Mesothelial cell of epicardium (in vitro differentiated cells): ENCODE results near the gene DARS1. TPM values are rescaled to one million over a fixed set of nuclear protein-coding genes. Genes with fewer than 3 reads are reported as not detected.

Source experiments
- DNase-seq, 2 experiments: peaks; one replicate each; pipeline ENCODE4 v3.0.0; 2021; ENCODE audit warnings: low spot score in 2 of 2; ENCODE audit not compliant: unreplicated experiment in 2 of 2
- H3K27ac Mint-ChIP-seq: 2 replicates; pipeline ENCODE4 v1.8.0; 2021; ENCODE audit warnings: mixed read lengths
- H3K27me3 Mint-ChIP-seq: 2 replicates; pipeline ENCODE4 v1.8.0; 2021; ENCODE audit warnings: low read depth, mixed read lengths
- H3K36me3 Mint-ChIP-seq: 2 replicates; pipeline ENCODE4 v1.8.0; 2021; ENCODE audit warnings: mixed read lengths
- H3K4me1 Mint-ChIP-seq: 2 replicates; pipeline ENCODE4 v1.8.0; 2021; ENCODE audit warnings: mixed read lengths
- H3K4me3 Mint-ChIP-seq: 2 replicates; pipeline ENCODE4 v1.8.0; 2021; ENCODE audit warnings: mild to moderate bottlenecking, moderate library complexity, mixed read lengths
- H3K9me3 Mint-ChIP-seq: 2 replicates; pipeline ENCODE4 v1.8.0; 2021; ENCODE audit warnings: mixed read lengths
- total RNA-seq: library from RNA; stranded (reverse); gene quantifications from 3 replicates; pipeline ENCODE4 v1.2.1, GENCODE V29; 2021
- TF ChIP-seq, protein P1 (sequence below): fragments of 200-600 bp; sonication (generic); IDR thresholded peaks from one replicate; pipeline ENCODE4 v1.5.0; 2021; ENCODE audit warnings: antibody characterized with exemption; ENCODE audit not compliant: unreplicated experiment

DARS1 gene
- total RNA-seq, 1 donor from 2014 or later, result 82.6 TPM

DNA sequence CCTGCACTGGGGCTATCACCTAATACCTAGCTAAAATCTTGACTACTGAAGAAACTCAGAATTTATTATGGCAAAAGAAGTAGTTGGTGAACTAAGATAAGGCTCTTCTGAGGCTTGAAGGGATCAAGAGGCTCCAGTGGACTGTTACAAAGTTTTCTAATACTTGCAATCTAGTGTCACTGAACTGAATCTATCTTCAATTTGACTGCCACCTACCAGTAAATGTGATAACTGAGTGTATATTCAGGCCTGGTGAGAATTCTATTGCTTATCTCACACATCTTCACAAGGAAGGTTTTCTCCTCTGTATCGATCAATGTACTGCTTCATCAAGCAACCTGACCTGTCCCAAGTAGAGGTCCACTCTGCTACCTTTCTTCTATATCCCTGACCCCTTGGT is 40.8 kb downstream of the DARS1 start:
- DNase-seq, result no peak
- H3K9me3 Mint-ChIP-seq, result peaks cover 10% of the 10 kb centered on the region
- no peaks in the 10 kb centered on the region for H3K27me3 Mint-ChIP-seq
- H3K4me1 Mint-ChIP-seq, result no peaks in the 10 kb centered on the region
- peaks cover 33% of the 10 kb centered on the region for H3K36me3 Mint-ChIP-seq
- TF ChIP-seq, protein P1, sequence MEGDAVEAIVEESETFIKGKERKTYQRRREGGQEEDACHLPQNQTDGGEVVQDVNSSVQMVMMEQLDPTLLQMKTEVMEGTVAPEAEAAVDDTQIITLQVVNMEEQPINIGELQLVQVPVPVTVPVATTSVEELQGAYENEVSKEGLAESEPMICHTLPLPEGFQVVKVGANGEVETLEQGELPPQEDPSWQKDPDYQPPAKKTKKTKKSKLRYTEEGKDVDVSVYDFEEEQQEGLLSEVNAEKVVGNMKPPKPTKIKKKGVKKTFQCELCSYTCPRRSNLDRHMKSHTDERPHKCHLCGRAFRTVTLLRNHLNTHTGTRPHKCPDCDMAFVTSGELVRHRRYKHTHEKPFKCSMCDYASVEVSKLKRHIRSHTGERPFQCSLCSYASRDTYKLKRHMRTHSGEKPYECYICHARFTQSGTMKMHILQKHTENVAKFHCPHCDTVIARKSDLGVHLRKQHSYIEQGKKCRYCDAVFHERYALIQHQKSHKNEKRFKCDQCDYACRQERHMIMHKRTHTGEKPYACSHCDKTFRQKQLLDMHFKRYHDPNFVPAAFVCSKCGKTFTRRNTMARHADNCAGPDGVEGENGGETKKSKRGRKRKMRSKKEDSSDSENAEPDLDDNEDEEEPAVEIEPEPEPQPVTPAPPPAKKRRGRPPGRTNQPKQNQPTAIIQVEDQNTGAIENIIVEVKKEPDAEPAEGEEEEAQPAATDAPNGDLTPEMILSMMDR, result no peak
- H3K27ac Mint-ChIP-seq, result no peak overlapping the region
- no peak overlapping the region for H3K4me3 Mint-ChIP-seq

DNA sequence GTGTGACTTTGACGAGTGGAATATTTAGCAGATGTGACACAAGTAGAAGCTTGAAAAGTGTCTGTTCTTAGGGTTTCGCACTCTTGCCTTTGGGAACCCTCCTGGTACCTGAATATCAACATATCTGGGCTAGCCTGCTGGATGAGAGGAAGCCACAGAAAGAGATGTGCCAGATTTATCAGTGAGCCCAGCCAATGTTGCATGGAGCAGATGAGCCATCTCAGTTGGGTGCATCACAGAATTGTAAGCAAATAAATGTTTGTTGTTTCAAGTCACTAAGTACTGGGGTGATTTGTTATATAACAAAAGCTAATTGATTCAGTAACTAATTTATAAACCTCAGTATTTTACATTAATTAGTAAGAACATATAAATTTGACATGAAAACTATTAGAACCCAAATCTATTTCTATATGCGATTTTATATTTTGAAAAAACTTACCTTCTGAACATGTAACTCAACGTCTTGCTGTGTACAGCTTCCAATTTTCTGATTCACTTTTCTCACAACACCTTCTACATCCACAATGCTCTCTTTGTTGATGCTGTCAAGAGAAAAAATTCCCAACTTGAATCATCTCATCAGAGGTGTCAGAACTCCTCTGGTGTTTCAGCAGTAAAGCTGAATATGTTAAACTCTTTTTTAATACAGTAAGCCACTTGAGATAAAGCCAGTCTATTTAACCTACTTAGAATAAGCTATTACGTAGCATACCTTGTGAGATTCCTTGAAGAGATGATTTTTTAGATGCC is 42.3 kb downstream of the DARS1 start:
- H3K27ac Mint-ChIP-seq, result no peak overlapping the region
- H3K27me3 Mint-ChIP-seq, result no peaks in the 10 kb centered on the region
- H3K36me3 Mint-ChIP-seq, result peaks cover 48% of the 10 kb centered on the region
- TF ChIP-seq, protein P1, result no peak
- no peak for DNase-seq
- H3K9me3 Mint-ChIP-seq, result peaks cover 17% of the 10 kb centered on the region
- no peaks in the 10 kb centered on the region for H3K4me1 Mint-ChIP-seq
- H3K4me3 Mint-ChIP-seq, result no peak overlapping the region

DNA sequence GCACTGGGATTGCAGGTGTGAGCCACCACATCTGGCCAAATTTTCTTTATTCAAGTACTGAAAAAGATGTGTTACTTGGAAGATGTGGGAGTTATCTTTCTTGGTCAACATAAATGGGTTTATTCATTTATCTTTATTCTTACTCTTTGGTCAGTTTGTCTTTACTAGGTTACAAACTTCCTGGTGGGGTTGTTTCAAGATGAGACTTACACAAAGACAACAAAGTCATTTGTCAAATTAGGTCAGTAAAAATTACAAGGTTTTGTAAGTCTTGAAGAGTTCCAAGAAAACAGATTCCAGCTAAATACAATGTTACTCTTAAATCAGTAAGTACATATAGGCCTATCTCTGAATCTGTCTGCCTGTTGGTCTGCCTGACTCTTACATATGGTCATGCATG is 48.9 kb downstream of the DARS1 start:
- no peaks in the 10 kb centered on the region for H3K27me3 Mint-ChIP-seq
- H3K9me3 Mint-ChIP-seq, result peaks cover 20% of the 10 kb centered on the region
- no peak for DNase-seq
- H3K27ac Mint-ChIP-seq, result no peak overlapping the region
- TF ChIP-seq, protein P1, result no peak
- H3K4me3 Mint-ChIP-seq, result no peak overlapping the region
- peaks cover 52% of the 10 kb centered on the region for H3K36me3 Mint-ChIP-seq
- no peaks in the 10 kb centered on the region for H3K4me1 Mint-ChIP-seq

DNA sequence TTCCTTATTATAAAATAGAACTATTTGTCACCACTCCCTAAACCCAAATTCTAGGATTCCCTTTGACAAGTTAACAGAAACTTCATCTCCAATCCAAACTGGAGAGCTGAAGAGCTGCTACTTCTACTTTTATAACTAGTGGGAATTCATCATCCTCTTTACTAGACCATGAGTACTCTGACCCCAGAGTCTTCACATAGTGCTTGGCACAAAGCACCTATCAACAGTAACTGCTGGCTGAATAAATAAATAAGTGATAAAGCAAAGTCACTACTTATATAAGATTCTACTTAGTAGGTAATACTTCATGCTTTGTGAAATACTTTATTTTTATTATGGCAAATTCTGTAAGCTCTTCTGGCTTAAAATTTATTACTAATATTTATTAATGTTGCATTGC is 49.5 kb downstream of the DARS1 start:
- Mint-ChIP-seq H3K4me3 (no peak overlapping the region), H3K27ac (no peak overlapping the region), H3K36me3 (peaks cover 53% of the 10 kb centered on the region), H3K27me3 (no peaks in the 10 kb centered on the region), H3K4me1 (no peaks in the 10 kb centered on the region), H3K9me3 (peaks cover 18% of the 10 kb centered on the region)
- DNase-seq, result no peak
- TF ChIP-seq, protein P1, result no peak

DNA sequence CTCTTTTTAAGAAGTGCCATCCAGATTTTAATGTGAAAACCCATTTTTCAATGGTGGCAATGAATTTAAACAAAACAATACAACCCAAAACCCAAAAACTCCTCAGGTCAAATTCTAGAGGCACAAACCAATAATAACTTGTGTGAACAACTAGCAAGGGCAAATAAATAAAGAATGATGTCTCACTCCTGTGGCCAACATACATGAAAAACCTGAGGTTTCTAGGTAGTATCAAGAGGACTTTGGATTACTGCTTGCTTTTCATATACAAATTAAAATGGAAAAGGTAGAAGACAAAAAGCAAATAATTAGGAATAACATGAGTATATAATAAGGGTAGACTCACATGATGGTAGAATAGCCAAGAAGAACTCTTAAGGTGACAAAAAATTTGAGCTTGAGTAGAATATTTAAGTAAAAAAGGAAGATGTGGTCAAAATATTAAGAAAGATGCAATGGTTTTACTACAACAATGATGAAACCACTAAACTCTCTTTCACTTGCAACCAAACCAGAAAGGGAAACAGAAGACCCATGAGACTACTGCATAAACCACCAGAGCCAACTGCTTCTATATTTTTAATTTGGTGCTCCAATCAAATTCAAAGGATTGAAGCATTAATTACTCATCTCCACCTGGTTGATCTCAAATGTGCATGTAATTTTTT is 53.5 kb downstream of the DARS1 start:
- no peak overlapping the region for H3K4me3 Mint-ChIP-seq
- TF ChIP-seq, protein P1, result no peak
- H3K4me1 Mint-ChIP-seq, result no peaks in the 10 kb centered on the region
- H3K36me3 Mint-ChIP-seq, result peaks cover 41% of the 10 kb centered on the region
- H3K27me3 Mint-ChIP-seq, result no peaks in the 10 kb centered on the region
- H3K9me3 Mint-ChIP-seq, result no peaks in the 10 kb centered on the region
- DNase-seq, result no peak
- no peak overlapping the region for H3K27ac Mint-ChIP-seq
